Measurements from ENCODE around the gene TAX1BP3.

TAX1BP3 gene

GRCh38 chr17:3622977-3623594 lies 45.3 kb downstream of the TAX1BP3 start:
- DNase-seq, result no peak

- no peak for DNase-seq
These were observed 47.1 kb downstream of the TAX1BP3 start for GRCh38 chr17:3621146-3621720.

GRCh38 chr17:3615160-3615870 lies 53.1 kb downstream of the TAX1BP3 start:
- no peak for DNase-seq

GRCh38 chr17:3613124-3613523 lies 55.3 kb downstream of the TAX1BP3 start:
- no peak for DNase-seq
